C1 segment of cervical spinal cord (tissue), 14 donors: ENCODE measurements around the gene ZNF460.
"Not testable (repeated sequence)": the region's sequence is repeated elsewhere in the genome, so short reads cannot be mapped to it uniquely, and the experiment has no call there.

Experiments used
- DNase-seq, 14 donors: peaks; one replicate each; lab custom pipeline; 2025; lab: John Stamatoyannopoulos, UW

Gene ZNF460

GRCh38 chr19:57280165-57280961 lies at the start of gene ZNF460:
ZNF460 (plus strand) TSS chr19:57280485; CDS start chr19:57280807, 322 bp downstream.
- DNase-seq = peak; percentile 68 to 95 (median 90)

- no peak for DNase-seq
Observed at GRCh38 chr19:57231686-57232085, 48.6 kb upstream of the ZNF460 start.

- no peak for DNase-seq
Observed at GRCh38 chr19:57233207-57233606, 47.1 kb upstream of the ZNF460 start.

GRCh38 chr19:57239982-57240310 lies 40.3 kb upstream of the ZNF460 start:
- no peak for DNase-seq

- peak; percentile 42 to 96 (median 89) for DNase-seq
Observed at GRCh38 chr19:57240311-57241090, 39.8 kb upstream of the ZNF460 start, which contains the start of gene ZNF805. ZNF805 (plus strand) TSS chr19:57240632; CDS start chr19:57240892, 260 bp downstream.

GRCh38 chr19:57241176-57241575 lies 39.1 kb upstream of the ZNF460 start:
- DNase-seq = no peak

GRCh38 chr19:57242821-57243220 lies 37.5 kb upstream of the ZNF460 start:
- no peak for DNase-seq

GRCh38 chr19:57244513-57244912 lies 35.8 kb upstream of the ZNF460 start:
- no peak for DNase-seq

GRCh38 chr19:57245066-57245465 lies 35.2 kb upstream of the ZNF460 start:
- no peak for DNase-seq

GRCh38 chr19:57245959-57246358 lies 34.3 kb upstream of the ZNF460 start:
- DNase-seq = no peak

- no peak for DNase-seq
Observed at GRCh38 chr19:57248646-57249045, 31.6 kb upstream of the ZNF460 start.

GRCh38 chr19:57249329-57249728 lies 31.0 kb upstream of the ZNF460 start:
- no peak for DNase-seq

- DNase-seq = not testable (repeated sequence)
Observed at GRCh38 chr19:57253767-57254166, 26.5 kb upstream of the ZNF460 start.

GRCh38 chr19:57262044-57262443 lies 18.2 kb upstream of the ZNF460 start:
- DNase-seq = no peak

GRCh38 chr19:57263244-57263741 lies 17.0 kb upstream of the ZNF460 start:
- DNase-seq = no peak

GRCh38 chr19:57267291-57267690 lies 13.0 kb upstream of the ZNF460 start:
- no peak for DNase-seq

- no peak for DNase-seq
Observed at GRCh38 chr19:57269515-57270250, 10.6 kb upstream of the ZNF460 start.

GRCh38 chr19:57271280-57271679 lies 9.0 kb upstream of the ZNF460 start:
- no peak for DNase-seq

GRCh38 chr19:57273014-57273413 lies 7.3 kb upstream of the ZNF460 start:
- no peak for DNase-seq

GRCh38 chr19:57276430-57276829 lies 3.9 kb upstream of the ZNF460 start:
- no peak for DNase-seq

- DNase-seq = not testable (repeated sequence)
Observed at GRCh38 chr19:57278481-57278880, 1.8 kb upstream of the ZNF460 start.
